Activated naive CD8-positive, alpha-beta T cell treated with anti-CD3 and anti-CD28 coated beads, Interleukin-2, amount 10 ng/mL, durations not matched to agents 7 days and 5 days (primary cell): ENCODE results near the gene SLC38A8. TPM values are rescaled to one million over a fixed set of nuclear protein-coding genes. Genes with fewer than 3 reads are reported as not detected.

ENCODE experiments used
- ATAC-seq: fragments of 150-1000 bp; cut with Tn5 transposase; one replicate; pipeline ENCODE4 v1.10.0; 2021; ENCODE audit warnings: low read depth, moderate library complexity
- POLR2A ChIA-PET: fragments of 350-600 bp; sonication (Branson Sonifier 250); formaldehyde crosslinking; loops from one replicate; lab custom pipeline; 2021; ENCODE audit warnings: antibody characterized with exemption; lab: Charles Lee
- DNase-seq: peaks from one replicate; pipeline ENCODE4 v3.0.0; 2021
- H3K27ac Mint-ChIP-seq: one replicate; pipeline ENCODE4 v1.8.0; 2022; ENCODE audit warnings: mild to moderate bottlenecking, mixed read lengths
- H3K27me3 Mint-ChIP-seq: one replicate; pipeline ENCODE4 v1.8.0; 2022; ENCODE audit warnings: mild to moderate bottlenecking, moderate library complexity, mixed read lengths
- H3K36me3 Mint-ChIP-seq: one replicate; pipeline ENCODE4 v1.8.0; 2021; ENCODE audit warnings: mild to moderate bottlenecking, mixed read lengths
- H3K4me1 Mint-ChIP-seq: one replicate; pipeline ENCODE4 v1.8.0; 2021; ENCODE audit warnings: mixed read lengths
- H3K4me3 Mint-ChIP-seq: one replicate; pipeline ENCODE4 v1.8.0; 2022; ENCODE audit warnings: mild to moderate bottlenecking, moderate library complexity, mixed read lengths
- H3K9me3 Mint-ChIP-seq: one replicate; pipeline ENCODE4 v1.8.0; 2021; ENCODE audit warnings: mixed read lengths
- total RNA-seq, 2 experiments: library from RNA; stranded (reverse); gene quantifications; one replicate each; pipeline ENCODE4 v1.2.3, GENCODE V29; 2021

SLC38A8 gene
- total RNA-seq, 2 experiments from 2014 or later = not detected

DNA sequence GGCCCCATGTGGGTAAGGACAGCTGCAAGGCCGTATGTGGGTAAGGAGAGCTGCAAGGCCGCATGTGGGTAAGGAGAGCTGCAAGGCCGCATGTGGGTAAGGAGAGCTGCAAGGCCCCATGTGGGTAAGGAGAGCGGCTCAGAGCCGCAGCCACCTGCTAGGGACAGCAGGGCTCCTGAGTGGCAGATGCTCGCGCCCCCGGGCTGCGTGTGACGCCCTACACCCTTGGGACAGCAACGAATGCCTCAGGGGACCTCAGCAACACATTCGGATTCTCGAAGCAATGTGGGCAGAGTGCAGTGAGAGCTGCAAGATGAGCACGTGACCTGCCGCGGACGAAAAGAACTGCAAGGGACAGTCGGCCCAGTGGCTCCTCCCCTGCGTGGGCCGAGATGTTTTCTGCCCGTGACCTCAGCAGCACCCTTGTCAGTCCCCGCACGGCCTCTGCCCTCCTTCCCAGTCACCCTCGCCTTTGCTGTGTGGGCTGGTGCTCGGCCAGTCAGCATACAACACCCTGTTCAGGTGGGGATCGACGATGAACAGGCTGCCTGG is 9.6 kb upstream of the SLC38A8 start:
- peaks cover 13% of the 10 kb centered on the region for H3K36me3 Mint-ChIP-seq
- H3K4me1 Mint-ChIP-seq = no peaks in the 10 kb centered on the region
- POLR2A ChIA-PET = no interaction called here
- no peak overlapping the region for H3K4me3 Mint-ChIP-seq
- H3K27ac Mint-ChIP-seq = no peak overlapping the region
- no peak for ATAC-seq
- DNase-seq = no peak
- H3K27me3 Mint-ChIP-seq = no peaks in the 10 kb centered on the region
- no peaks in the 10 kb centered on the region for H3K9me3 Mint-ChIP-seq

DNA sequence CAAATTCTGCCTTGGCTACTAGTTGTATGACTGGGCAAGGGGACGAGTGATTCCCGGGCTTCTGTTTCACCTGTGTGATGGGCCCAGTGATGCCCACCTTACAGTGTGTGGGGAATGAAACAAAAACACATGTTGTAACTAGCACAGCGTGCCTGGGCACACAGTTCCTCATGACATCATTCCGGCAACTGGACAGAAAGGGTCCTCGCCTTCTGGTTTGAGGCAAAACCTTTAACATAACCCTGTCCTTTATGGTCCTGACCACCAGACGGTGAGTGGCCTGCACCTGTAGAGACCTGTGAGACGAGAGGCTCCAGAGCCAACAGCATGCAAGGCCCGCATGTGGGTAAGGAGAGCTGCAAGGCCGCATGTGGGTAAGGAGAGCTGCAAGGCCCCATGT is 7.7 kb upstream of the SLC38A8 start:
- Mint-ChIP-seq H3K4me3 (no peak overlapping the region), H3K4me1 (no peaks in the 10 kb centered on the region), H3K9me3 (no peaks in the 10 kb centered on the region), H3K27me3 (no peaks in the 10 kb centered on the region), H3K36me3 (peaks cover 14% of the 10 kb centered on the region), H3K27ac (no peak overlapping the region)
- POLR2A ChIA-PET = no interaction called here
- no peak for DNase-seq
- ATAC-seq = no peak

DNA sequence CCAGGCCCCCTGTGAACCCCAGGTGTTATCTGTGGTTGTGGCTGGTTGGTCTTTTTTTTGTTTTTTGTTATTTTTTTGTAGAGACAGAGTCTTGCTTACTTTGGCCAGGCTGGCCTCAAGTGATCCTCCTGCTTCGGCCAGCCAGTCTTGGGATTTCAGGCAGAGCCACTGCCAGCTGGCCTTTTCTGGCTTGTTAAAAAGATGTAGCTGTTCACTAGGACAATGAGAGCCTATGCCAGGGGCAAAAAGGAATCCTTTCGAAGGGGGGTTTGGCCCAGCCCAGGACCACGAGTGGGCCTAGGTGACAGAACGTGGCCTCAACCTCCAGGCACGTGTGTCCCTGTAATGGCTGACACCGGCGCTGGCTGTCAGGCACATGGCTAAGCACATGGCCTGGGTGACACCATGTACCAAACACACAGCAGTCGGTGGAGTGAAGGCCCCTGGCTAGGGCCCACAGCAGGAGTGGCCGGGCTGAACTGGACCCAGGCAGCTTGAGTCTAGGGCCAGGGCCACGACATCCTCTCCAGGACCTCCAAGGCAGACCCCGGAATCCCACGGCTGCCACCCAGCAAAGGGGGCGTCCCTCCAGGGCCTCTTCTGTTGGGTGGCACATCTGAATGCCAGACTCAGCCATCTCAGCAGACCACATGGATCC is 6.9 kb upstream of the SLC38A8 start:
- Mint-ChIP-seq H3K9me3 (no peaks in the 10 kb centered on the region), H3K27me3 (no peaks in the 10 kb centered on the region), H3K4me3 (no peak overlapping the region), H3K27ac (no peak overlapping the region), H3K4me1 (no peaks in the 10 kb centered on the region), H3K36me3 (peaks cover 14% of the 10 kb centered on the region)
- POLR2A ChIA-PET = no interaction called here
- no peak for DNase-seq
- no peak for ATAC-seq

DNA sequence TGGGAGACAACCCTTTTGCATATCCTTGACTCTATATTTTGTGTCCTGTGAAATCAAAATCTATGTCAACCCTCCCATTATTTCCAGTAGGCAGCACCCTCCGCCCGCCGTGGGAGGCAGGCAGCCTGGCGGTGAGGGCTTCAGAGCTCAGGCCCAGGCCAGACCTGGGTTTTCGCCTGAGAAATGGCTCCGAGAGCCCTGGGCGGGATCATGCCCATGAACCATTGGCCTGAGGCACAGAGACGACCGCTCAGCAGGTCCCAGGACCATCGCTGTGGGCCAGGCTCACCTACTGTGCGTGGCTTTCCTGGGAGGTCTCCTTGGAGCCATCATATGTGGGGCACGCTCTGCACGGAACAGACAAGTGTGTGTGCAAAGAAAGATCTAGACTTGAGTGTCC is 6.3 kb upstream of the SLC38A8 start:
- no peak for DNase-seq
- peaks cover 12% of the 10 kb centered on the region for H3K36me3 Mint-ChIP-seq
- POLR2A ChIA-PET = no interaction called here
- no peaks in the 10 kb centered on the region for H3K4me1 Mint-ChIP-seq
- H3K4me3 Mint-ChIP-seq = no peak overlapping the region
- H3K27ac Mint-ChIP-seq = no peak overlapping the region
- H3K9me3 Mint-ChIP-seq = no peaks in the 10 kb centered on the region
- H3K27me3 Mint-ChIP-seq = peaks cover 7% of the 10 kb centered on the region
- ATAC-seq = no peak

DNA sequence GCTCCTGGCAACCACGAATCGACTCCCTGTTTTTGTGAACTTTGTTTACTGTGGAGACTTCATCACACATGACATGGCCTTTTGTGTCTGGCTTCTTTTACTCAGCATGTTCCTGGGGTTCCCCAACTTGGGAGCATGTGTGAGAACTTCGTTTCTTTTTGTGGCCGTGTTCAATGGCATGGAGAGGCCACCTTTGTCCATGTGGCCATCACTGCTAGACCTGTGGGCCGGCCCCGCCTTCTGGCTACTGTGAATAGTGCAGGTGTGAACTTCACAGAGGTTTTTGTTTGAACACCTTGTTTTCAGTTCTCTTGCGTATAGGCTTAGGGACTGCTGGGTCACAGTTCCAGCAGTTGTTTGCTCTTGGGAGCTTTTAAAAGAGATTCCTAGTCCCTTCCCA is 5.7 kb upstream of the SLC38A8 start:
- Mint-ChIP-seq H3K9me3 (no peaks in the 10 kb centered on the region), H3K36me3 (peaks cover 12% of the 10 kb centered on the region), H3K4me3 (no peak overlapping the region), H3K27me3 (peaks cover 13% of the 10 kb centered on the region), H3K27ac (no peak overlapping the region), H3K4me1 (no peaks in the 10 kb centered on the region)
- DNase-seq (no peak), ATAC-seq (no peak)
- POLR2A ChIA-PET = no interaction called here

DNA sequence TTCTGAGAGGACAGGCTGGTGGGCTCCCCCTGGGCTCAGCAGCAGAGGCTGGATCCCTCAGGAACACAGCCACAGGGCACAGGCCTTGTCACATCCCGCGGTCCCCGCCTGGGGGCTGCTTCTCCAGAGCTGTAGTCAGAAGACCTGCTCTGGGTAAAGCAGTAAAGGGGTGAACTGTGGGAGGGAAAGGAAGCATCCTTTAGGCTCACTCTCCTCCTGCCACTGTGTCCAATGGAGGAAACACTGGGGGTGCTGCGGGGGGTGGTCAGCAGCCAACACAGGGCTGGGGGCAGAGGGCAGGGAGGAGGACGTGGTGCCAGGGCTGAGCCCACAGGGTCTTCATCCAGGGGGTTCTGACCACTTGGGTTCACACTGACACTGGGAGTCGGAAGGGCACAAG is 5.0 kb upstream of the SLC38A8 start:
- H3K4me1 Mint-ChIP-seq = no peaks in the 10 kb centered on the region
- peaks cover 7% of the 10 kb centered on the region for H3K36me3 Mint-ChIP-seq
- no peak for DNase-seq
- H3K9me3 Mint-ChIP-seq = no peaks in the 10 kb centered on the region
- POLR2A ChIA-PET = no interaction called here
- H3K4me3 Mint-ChIP-seq = no peak overlapping the region
- no peak overlapping the region for H3K27ac Mint-ChIP-seq
- peaks cover 17% of the 10 kb centered on the region for H3K27me3 Mint-ChIP-seq
- no peak for ATAC-seq

DNA sequence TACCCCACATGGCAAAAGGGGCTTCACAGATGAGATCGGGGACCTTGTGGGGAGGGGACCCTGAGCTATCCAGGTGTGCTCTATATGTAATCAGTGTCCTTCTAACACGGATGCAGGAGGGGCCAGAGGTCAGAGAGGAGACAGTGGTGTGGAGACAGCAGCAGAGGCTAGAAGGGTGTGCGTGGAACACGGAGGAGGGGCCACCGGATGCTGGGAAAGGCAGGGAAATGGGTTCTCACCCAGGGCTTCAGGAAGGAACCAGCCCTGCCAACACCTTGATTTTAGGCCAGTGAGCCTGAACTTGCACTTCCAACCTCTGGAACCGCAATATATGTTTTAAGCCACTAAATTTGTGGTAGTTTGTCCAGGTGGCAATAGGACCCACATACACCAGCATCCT is 4.6 kb upstream of the SLC38A8 start:
- ATAC-seq (no peak), DNase-seq (no peak)
- H3K9me3 Mint-ChIP-seq = no peaks in the 10 kb centered on the region
- no peak overlapping the region for H3K27ac Mint-ChIP-seq
- no peak overlapping the region for H3K4me3 Mint-ChIP-seq
- H3K4me1 Mint-ChIP-seq = no peaks in the 10 kb centered on the region
- peaks cover 3% of the 10 kb centered on the region for H3K36me3 Mint-ChIP-seq
- POLR2A ChIA-PET = no interaction called here
- peaks cover 21% of the 10 kb centered on the region for H3K27me3 Mint-ChIP-seq

DNA sequence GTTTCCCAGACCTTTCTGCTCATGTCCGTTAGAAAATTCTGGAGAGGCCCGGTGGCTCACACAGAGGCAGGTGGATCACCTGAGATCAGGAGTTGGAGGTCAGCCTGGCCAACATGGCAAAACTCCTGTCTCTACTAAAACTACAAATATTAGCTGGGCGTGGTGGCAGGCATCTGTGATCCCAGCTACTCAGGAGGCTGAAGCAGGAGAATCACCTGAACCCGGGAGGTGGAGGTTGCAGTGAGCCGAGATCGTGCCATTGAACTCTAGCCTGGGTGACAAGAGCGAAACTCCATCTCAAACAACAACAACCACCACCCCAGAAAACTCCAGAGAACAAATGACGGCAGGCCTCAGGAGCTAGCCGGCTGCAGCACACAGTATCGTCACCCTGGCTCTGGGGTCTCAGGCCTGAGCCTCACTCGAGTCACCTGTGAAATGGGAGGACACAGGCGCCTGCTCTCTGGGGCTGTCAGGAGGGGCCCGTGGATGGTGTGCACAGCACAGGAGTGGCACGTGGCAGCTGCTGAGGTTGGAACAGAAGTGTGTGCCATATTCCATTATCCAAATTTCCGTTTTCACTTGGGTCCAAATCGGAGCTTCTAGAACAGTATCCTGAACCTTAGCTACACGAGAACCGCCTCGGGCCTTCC is 3.3 kb upstream of the SLC38A8 start:
- POLR2A ChIA-PET = no interaction called here

DNA sequence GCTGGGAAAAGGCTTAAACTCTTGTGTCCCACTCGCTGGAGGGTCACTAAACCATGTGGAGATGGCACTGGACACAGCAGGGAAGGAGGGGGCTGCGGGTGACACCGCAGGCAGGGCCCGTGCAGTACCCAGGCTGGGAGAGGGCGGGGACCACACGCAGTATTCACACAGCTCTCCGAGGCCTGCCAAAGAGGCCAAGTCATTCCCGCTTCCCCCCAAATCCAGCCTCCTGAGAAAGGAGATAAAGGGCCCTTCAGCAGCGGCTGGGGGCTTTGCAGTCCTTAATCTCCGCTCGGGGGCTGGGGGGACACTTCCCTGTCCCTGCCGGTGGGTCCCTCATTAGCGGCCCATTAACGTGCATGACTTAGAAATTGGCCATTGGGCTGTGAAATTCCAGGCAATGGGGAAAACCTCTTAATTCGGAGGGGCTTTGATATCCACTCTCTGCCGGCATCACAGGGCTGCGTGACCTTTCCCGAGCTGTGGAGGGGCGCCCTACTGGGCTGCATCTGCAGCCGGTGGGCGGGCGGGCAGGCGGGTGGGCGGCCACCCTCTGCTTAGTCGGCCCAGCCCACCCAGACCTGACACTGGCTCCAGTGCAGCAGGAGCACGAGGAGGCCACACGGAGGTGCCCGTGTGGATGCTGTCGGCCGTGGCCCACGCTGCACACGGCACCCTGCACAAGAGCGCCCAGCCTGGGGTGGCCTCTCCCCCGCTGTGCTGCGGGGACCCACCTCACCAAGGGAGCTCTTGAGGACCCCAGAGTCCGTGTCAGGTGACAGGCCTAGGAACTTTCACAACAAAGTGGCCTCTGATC is 2.6 kb upstream of the SLC38A8 start:
- H3K4me1 Mint-ChIP-seq = no peaks in the 10 kb centered on the region
- peaks cover 23% of the 10 kb centered on the region for H3K27me3 Mint-ChIP-seq
- POLR2A ChIA-PET = no interaction called here
- ATAC-seq (no peak), DNase-seq (no peak)
- peaks cover 2% of the 10 kb centered on the region for H3K36me3 Mint-ChIP-seq
- no peaks in the 10 kb centered on the region for H3K9me3 Mint-ChIP-seq
- H3K27ac Mint-ChIP-seq = no peak overlapping the region
- H3K4me3 Mint-ChIP-seq = no peak overlapping the region

More for the DNA sequence above, 3.3 kb upstream of the SLC38A8 start:
- Mint-ChIP-seq H3K27me3 (peaks cover 23% of the 10 kb centered on the region), H3K9me3 (no peaks in the 10 kb centered on the region), H3K27ac (no peak overlapping the region), H3K36me3 (peaks cover 3% of the 10 kb centered on the region), H3K4me3 (no peak overlapping the region), H3K4me1 (no peaks in the 10 kb centered on the region)
- ATAC-seq (no peak), DNase-seq (no peak)

DNA sequence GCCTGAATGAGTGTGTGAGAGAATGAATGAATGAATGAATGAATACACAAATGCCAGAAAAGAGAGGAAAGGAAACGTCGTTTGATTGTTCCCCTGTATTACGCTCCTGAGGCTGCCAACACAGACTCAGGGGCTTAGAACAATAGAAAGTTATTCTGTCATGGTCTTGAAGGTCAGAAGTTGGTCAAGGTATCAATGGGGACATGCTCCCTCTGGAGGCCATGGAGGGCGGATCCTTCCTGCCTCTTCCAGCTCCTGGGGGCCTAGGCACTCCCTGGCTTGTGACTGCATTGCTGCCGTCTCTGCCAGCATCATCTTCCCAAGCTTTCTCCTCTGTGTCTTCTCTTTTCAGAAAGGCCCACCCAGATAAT is 1.5 kb upstream of the SLC38A8 start:
- ATAC-seq (no peak), DNase-seq (no peak)
- Mint-ChIP-seq H3K4me1 (no peaks in the 10 kb centered on the region), H3K36me3 (peaks cover 2% of the 10 kb centered on the region), H3K9me3 (no peaks in the 10 kb centered on the region), H3K4me3 (no peak overlapping the region), H3K27ac (no peak overlapping the region), H3K27me3 (peaks cover 23% of the 10 kb centered on the region)
- POLR2A ChIA-PET = interaction anchor here (0.6 kb wide), 1 partner anchor 480 kb away, joined by 3 read pairs; no protein-coding TSS in a partner anchor

DNA sequence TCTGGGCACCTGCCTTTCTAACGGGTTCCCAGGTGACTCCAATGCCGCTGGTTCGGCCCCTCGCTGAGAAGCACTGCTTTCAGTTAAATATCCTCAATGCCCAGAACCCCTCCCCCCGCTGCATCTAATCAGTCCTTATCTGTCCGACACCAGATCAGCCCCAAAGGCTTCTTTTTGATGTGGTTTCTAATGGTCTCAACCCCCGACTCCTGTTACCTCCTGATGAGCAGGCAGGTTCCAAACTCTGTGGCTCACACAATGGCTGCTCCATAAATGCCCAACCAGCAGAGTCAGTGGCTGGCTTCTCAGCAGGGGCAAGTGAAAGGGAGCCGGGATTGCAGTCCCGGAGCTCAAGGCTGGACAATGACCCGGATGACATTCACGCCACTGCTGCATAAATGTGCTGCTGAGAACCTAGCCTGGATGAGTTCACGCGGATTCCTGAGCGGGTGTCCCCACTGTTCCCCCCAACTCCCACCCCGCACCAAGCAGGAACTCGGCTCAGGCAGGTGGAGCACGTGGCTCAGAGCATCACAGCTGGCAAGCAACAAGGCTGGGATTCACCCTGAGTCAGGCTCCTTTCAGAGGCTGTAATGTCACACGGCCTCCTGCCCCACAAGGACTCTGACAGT is 1.0 kb upstream of the SLC38A8 start:
- no peak for ATAC-seq
- no peak overlapping the region for H3K27ac Mint-ChIP-seq
- no peaks in the 10 kb centered on the region for H3K9me3 Mint-ChIP-seq
- H3K27me3 Mint-ChIP-seq = peaks cover 23% of the 10 kb centered on the region
- H3K4me1 Mint-ChIP-seq = no peaks in the 10 kb centered on the region
- H3K4me3 Mint-ChIP-seq = no peak overlapping the region
- POLR2A ChIA-PET = no interaction called here
- peaks cover 2% of the 10 kb centered on the region for H3K36me3 Mint-ChIP-seq
- no peak for DNase-seq

DNA sequence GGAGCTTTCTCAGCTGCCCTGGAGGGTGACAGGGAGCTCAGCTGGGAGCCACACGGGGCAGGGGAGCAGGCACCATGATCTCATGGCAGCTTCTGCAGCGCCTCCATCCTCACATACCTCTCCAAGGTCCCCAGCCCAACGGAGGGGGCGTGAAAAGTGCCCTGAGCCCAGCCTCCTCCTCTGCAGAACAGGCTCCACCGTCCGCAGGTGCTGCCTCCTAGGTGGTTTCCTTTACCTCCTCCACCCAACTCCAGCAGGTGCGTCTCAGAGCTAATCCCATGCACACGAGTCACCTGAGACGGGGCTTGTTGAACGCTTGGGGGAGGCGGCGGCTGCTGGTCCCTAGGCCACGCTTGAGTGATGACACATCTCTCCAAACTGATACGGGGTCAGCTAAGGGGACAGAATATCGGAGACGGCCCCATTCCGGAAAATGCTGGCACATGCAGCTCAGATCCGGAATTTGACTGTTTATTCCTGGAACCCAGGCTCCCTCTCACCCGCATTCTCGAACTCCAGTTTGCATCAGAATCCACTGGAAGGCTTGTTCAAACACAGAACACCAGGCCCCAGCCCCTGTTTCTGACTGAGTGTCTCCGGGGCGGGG is 387 bp upstream of the SLC38A8 start:
- DNase-seq (no peak), ATAC-seq (no peak)
- no peaks in the 10 kb centered on the region for H3K4me1 Mint-ChIP-seq
- no peaks in the 10 kb centered on the region for H3K9me3 Mint-ChIP-seq
- H3K36me3 Mint-ChIP-seq = peaks cover 2% of the 10 kb centered on the region
- POLR2A ChIA-PET = no interaction called here
- no peak overlapping the region for H3K4me3 Mint-ChIP-seq
- peaks cover 23% of the 10 kb centered on the region for H3K27me3 Mint-ChIP-seq
- no peak overlapping the region for H3K27ac Mint-ChIP-seq

DNA sequence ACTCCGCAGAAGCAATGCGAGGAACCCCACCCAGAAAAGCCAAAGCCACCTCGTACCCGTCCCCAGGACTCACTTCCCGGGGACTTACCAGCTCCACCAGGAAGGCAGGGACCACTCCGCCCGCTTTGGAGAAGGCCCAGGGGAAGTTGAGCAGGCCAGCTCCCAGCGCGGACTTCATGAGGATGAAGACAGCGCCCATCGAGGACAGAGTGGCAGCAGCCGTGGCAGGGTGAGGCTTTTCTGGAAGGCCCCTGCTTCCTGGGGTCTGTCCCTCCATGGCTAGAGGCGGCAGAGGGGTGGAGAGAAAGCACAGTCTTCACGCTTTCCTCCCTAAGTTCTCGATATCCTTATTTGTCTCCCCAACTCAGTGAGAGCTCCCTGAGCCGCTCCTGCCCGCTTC is 714 bp downstream of the SLC38A8 start:
- ATAC-seq (no peak), DNase-seq (no peak)
- Mint-ChIP-seq H3K9me3 (no peaks in the 10 kb centered on the region), H3K4me3 (no peak overlapping the region), H3K4me1 (no peaks in the 10 kb centered on the region), H3K27me3 (peaks cover 23% of the 10 kb centered on the region), H3K36me3 (no peaks in the 10 kb centered on the region), H3K27ac (no peak overlapping the region)
- POLR2A ChIA-PET = no interaction called here
